ENCODE data around the gene TRPM7.
"Not testable (repeated sequence)": the region's sequence is repeated elsewhere in the genome, so short reads cannot be mapped to it uniquely, and the experiment has no call there.

The TRPM7 gene, protein sequence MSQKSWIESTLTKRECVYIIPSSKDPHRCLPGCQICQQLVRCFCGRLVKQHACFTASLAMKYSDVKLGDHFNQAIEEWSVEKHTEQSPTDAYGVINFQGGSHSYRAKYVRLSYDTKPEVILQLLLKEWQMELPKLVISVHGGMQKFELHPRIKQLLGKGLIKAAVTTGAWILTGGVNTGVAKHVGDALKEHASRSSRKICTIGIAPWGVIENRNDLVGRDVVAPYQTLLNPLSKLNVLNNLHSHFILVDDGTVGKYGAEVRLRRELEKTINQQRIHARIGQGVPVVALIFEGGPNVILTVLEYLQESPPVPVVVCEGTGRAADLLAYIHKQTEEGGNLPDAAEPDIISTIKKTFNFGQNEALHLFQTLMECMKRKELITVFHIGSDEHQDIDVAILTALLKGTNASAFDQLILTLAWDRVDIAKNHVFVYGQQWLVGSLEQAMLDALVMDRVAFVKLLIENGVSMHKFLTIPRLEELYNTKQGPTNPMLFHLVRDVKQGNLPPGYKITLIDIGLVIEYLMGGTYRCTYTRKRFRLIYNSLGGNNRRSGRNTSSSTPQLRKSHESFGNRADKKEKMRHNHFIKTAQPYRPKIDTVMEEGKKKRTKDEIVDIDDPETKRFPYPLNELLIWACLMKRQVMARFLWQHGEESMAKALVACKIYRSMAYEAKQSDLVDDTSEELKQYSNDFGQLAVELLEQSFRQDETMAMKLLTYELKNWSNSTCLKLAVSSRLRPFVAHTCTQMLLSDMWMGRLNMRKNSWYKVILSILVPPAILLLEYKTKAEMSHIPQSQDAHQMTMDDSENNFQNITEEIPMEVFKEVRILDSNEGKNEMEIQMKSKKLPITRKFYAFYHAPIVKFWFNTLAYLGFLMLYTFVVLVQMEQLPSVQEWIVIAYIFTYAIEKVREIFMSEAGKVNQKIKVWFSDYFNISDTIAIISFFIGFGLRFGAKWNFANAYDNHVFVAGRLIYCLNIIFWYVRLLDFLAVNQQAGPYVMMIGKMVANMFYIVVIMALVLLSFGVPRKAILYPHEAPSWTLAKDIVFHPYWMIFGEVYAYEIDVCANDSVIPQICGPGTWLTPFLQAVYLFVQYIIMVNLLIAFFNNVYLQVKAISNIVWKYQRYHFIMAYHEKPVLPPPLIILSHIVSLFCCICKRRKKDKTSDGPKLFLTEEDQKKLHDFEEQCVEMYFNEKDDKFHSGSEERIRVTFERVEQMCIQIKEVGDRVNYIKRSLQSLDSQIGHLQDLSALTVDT (N-terminal part only)

DNA sequence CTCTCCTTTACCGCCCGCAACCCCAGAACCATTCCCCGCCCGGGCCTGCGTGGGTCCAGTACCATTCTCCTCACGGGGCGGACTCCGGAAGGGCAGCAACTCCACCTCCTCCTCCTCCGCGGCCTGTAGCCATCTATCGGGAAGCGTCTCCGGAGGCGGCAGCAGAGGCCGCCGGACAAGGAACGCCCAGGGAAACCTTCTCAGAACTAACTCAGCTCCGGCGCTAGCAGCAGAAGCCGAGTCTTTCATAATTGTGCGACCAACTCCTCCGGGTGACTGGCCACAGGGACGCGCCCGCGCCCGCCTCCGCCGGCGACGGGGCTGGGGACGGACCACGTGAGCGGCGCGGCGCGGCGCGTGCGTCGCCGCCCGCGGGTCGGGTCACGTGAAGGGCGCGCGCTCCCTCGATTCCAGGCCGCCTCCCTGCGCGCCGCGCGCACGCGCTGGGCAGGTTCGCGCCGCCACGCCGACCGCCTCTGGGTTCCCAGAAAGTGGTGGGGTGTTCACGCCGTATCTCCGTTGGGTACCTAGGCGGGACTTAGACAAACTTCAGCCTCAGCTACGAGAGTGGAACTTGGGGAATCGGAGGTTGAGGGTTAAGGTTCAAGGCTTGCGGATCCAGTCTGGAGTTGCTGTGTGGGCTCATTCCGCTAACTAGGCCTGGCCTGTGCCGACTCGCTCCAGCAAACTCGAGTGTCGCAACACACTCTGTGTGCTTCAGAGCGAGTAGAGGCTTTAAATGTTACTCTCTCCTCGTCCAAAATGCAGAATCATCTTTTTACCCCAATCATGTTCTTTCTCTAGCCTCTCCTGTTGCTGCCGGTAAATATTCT is at the start of gene TRPM7:
Gene TRPM7, minus strand, starts transcription at position 329 of the 833 bp plus-strand sequence. Its CDS starts 264 bp downstream, at position 65.
- FAIRE-seq = no peak
- peak; percentile 64 for DNase-seq (ENCODE audit: insufficient read length, low spot score)
- peak; percentile 76 for TF ChIP-seq POLR2A (IDR thresholded peaks at IDR 0.05; ENCODE audit: low read depth, low read length)

DNA sequence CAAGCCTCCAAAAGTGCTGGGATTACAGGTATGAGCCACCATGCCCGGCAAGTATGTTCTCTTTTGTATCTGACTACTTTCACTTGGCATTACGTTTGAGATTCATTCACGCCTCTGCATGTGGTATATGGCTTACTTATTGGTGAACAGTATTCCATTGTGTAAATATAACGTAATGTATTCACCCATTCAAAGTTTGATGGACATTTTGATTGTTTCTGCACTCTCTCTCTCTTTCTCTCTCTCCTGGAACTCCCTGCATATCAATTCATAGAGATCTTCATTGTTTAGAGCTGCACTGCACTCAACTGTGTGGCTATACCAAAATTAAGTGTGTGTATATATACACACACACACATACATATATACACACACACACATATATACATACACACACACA is 48.6 kb upstream of the TRPM7 start:
- no peak for DNase-seq (ENCODE audit: insufficient read length, low spot score)
- no peak for TF ChIP-seq POLR2A (IDR thresholded peaks at IDR 0.05; ENCODE audit: low read depth, low read length)
- no peak for FAIRE-seq

DNA sequence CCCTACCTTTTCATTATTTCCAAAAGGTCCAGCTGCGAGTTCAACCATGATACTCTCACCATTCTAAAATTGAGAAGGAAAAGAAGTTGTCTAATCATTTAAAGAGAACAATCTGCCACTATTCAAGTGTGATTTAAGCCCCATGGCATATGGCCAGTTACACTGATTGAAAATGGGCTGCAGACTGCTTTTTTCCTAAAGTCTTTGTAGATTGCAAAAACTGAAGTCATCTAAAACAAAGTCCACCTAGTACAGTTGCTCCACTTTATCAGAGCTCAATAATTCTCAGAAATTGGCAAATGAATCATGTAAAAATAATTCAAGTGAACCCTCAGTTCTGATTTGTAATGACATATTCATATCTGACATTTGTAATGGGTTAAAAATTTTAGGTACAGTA is 39.7 kb upstream of the TRPM7 start:
- no peak for TF ChIP-seq POLR2A (IDR thresholded peaks at IDR 0.05; ENCODE audit: low read depth, low read length)
- no peak for FAIRE-seq
- no peak for DNase-seq (ENCODE audit: insufficient read length, low spot score)

DNA sequence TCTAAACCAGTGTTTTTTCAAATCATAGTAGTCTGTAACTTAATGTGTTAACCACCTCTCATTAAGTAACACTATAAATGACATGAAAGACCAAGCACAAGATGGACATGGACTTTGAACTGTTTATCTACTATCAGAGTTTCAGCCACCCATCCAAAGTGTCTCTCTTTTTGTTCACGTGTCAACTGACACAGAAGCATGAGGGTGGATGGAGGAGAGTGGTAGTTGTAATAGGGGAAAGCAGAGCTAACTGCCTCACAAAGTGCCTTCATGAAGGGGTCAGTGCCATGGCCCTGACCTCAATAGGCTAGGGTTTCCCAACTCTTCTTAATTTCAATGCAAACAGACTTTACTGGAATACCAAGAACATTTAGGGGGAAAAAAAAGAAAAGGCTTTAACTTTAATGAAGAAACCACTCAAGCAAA is 32.1 kb upstream of the TRPM7 start:
- DNase-seq (ENCODE audit: insufficient read length, low spot score) (no peak), FAIRE-seq (no peak)
- no peak for TF ChIP-seq POLR2A (IDR thresholded peaks at IDR 0.05; ENCODE audit: low read depth, low read length)

DNA sequence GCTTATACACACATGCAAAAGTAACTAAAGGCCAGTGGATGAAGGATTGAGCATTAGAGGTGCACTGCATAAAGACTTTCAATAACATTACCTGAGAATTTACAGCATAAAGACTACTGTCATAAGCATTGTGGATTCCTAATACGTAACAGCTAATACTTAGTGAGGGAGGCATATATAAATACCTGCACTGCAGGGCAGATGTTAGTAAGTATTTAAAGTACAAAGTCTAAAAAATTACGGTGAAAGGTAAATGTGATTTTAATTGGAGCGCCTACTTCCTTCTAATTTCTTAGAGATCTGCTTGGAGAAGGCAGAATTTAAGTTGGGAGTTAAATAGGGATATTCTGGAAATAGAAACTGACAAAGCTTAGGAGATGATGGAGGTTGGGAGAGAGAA is 25.4 kb upstream of the TRPM7 start:
- DNase-seq (ENCODE audit: insufficient read length, low spot score) (no peak), FAIRE-seq (no peak)
- no peak for TF ChIP-seq POLR2A (IDR thresholded peaks at IDR 0.05; ENCODE audit: low read depth, low read length)

DNA sequence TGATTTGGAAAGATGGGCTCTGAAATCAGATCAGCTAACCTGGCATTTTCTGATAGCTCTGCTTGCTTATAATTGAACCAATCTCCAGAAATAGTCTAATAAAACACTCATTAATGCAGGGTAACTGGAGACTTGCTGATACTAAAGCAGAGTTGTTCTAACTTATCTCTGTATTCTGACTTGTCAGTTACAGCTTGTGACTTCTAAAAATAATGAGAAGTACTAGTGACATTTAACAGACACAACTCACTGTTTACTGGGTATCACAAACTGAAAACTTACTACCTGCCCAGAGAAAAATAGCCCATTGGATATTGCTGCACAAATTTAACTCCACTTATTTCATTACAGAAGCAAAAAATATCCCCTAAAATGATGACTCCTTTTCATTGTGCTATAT is 24.0 kb upstream of the TRPM7 start:
- DNase-seq (ENCODE audit: insufficient read length, low spot score) = no peak
- no peak for FAIRE-seq
- no peak for TF ChIP-seq POLR2A (IDR thresholded peaks at IDR 0.05; ENCODE audit: low read depth, low read length)

DNA sequence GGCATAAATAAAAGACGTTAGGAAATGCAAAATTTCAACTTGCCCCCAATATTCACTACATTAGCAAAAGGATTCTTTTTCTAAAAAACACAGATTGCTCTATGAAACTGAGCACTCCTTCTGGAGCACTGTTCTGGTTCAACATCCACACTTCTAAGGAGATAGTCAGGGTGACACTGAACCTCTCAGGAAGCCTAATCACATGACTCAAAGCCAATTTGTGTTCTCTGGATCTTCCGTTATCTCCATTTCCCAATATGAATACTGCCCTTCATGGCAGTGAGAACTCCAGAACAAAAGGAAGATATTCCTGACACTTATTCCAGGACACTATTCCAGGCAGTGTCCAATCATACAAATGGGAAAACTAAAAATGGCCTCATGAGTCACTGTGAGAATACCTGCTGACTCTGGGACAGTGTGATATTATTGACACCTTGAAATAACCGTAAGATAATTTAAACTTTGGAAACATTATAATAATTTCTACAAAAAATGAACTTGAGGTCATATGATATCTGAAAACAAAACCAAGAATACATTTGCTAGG is 21.4 kb upstream of the TRPM7 start:
- FAIRE-seq = no peak
- no peak for DNase-seq (ENCODE audit: insufficient read length, low spot score)
- TF ChIP-seq POLR2A (IDR thresholded peaks at IDR 0.05; ENCODE audit: low read depth, low read length) = no peak

DNA sequence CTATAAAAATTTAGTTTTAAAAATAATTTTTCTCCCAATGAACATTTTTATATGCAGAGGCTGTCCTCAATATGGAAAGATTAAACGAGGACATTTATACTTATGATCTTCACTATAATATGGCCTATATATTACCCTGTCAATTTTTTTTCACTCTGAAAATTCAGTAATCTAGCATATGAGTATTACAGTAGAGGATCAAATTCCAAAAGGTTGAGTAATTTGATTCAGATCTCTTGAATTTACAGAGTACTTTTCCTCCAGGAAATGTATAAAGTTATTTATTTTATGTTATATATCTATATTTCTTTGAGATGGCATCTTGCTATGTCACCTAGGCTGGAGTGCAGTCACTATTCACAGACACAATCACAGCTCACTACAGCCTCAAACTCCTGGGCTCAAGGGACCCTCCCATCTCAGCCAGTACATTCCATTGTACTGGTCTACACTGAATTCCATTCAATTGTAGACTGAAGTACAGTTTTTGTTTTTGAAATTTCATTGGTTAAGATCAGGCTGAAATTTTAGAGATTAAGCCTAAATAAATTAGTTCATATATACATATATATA is 16.3 kb upstream of the TRPM7 start:
- no peak for TF ChIP-seq POLR2A (IDR thresholded peaks at IDR 0.05; ENCODE audit: low read depth, low read length)
- no peak for FAIRE-seq
- DNase-seq (ENCODE audit: insufficient read length, low spot score) = no peak

DNA sequence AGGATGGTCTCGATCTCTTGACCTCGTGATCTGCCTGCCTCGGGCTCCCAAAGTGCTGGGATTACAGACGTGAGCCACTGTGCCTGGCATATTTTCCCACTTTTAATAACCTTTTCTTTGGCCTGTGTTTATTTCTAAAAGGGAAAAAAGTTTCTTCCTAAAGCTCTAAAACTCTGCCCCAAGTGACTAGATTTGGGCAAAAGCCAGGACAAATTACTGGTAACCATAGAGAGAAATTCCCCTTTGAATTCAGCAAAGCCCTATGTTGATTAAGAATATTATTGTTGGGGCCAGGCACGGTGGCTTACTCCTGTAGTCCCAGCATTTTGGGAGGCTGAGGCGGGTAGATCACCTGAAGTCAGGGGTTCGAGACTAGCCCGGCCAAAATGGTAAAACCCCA is 11.5 kb upstream of the TRPM7 start:
- TF ChIP-seq POLR2A (IDR thresholded peaks at IDR 0.05; ENCODE audit: low read depth, low read length) = no peak
- DNase-seq (ENCODE audit: insufficient read length, low spot score) = no peak

DNA sequence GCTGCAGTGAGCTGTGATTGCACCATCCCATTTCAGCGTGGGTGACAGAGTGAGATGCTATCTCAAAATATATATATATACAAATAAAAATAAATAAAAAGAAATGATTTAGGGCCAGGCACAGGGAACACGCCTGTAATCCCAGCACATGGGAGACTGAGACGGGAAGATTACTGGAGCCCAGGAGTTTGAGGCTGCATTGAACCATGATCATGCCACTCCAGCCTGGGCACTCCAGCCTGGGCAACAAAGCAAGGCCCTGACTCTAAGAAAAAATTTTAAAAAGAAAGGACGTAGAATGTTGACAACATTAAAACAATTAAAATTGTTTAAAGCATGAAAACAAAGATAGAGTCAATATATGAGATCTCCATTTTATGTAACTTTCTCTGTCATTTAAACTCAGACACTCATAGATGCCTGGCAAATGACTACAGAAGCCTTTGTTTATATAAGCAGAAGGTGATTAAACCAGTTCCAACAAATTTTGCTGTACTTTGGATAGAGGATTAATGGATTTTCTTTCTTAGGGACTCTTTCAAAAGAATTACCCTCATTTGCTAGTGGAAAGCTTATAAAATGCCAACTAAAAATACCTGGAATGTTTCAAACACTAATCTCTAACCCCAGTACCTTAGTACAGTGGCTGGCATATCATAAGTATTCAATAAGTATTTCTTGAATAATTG is 10.7 kb upstream of the TRPM7 start:
- FAIRE-seq (no peak), DNase-seq (ENCODE audit: insufficient read length, low spot score) (no peak)
- no peak for TF ChIP-seq POLR2A (IDR thresholded peaks at IDR 0.05; ENCODE audit: low read depth, low read length)

More for the DNA sequence above, 11.5 kb upstream of the TRPM7 start:
- no peak for FAIRE-seq

DNA sequence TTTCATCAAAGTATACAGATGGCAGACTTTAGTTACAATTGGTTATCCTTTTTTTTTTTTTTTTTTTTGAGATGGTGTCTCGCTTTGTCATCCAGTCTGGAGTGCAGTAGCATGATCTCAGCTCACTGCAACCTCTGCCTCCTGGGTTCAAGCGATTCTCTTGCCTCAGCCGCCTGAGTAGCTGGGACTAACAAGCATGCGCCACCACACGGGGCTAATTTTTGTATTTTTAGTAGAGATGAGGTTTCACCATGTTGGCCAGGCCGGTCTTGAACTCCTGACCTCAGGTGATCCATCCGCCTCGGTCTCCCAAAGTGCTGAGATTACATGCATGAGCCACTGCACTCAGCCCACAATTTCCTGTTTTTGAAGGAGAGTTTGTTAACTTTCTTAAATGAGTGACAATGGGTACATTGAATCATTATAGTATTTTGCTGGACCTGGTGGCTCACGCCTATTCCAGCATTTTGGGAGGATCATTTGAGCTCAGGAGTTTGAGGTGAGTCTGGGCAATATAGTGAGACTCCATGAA is 8.1 kb upstream of the TRPM7 start:
- DNase-seq (ENCODE audit: insufficient read length, low spot score); FAIRE-seq: not testable (repeated sequence)
